K562 (cell line): ENCODE data around the gene CTIF. TPM values are rescaled to one million over a fixed set of nuclear protein-coding genes. Genes with fewer than 3 reads are reported as not detected.

ENCODE experiments used
- ATAC-seq: fragments of 200-7000 bp; cut with Tn5 transposase; 3 replicates; pipeline ENCODE4 v1.9.1; 2020; ENCODE audit warnings: moderate library complexity
- BruUV-seq: library from RNA; stranded (reverse); fragments of 400-500 nt; replicated peaks from 2 replicates; lab custom pipeline; 2021; lab: Mats Ljungman, UMichigan
- CTCF ChIA-PET: fragments of 300-600 bp; formaldehyde crosslinking; extraction: SDS; loops from one replicate; lab custom pipeline; 2021; ENCODE audit warnings: low intra/inter-chr PET ratio; lab: Yijun Ruan, JAX
- POLR2A ChIA-PET: fragments of 300-600, 350-650 bp; sonication (Branson Sonifier 250); formaldehyde crosslinking; extraction: SDS; loops from one replicate; lab custom pipeline; 2021; ENCODE audit warnings: antibody characterized with exemption, inconsistent platforms; lab: Yijun Ruan, JAX
- DNase-seq, 4 experiments: peaks; one replicate each; pipeline versions ENCODE4 v3.0.0 to v3.0.0-alpha.2; 2011 to 2018; ENCODE audit warnings: low spot score in 3 of 4, mixed read lengths in 3 of 4; ENCODE audit errors: extremely low read depth in 1 of 4
- FAIRE-seq: peaks from 2 replicates; lab custom pipeline; 2011; peaks lifted over from hg19 to GRCh38; lab: Jason Lieb, UNC
- H2AFZ ChIP-seq: 2 replicates; pipeline ENCODE4 v1.6.0; 2011; ENCODE audit warnings: low read depth, low read length, control low read depth, inconsistent platforms
- H3K27ac ChIP-seq: fragments of 200-600 bp; 3 replicates; pipeline ENCODE4 v1.8.0; 2011; ENCODE audit warnings: low read depth, mild to moderate bottlenecking, control low read depth, inconsistent platforms, low read length, moderate library complexity, mixed read lengths; ENCODE audit errors: extremely low read depth
- H3K27me3 ChIP-seq, 2 experiments: fragments of 300-600 bp in 1 of 2; 2 replicates in 1 of 2; 3 replicates in 1 of 2; pipeline versions ENCODE4 v1.6.0 to v1.8.0; 2011; ENCODE audit warnings: inconsistent platforms in 2 of 2, low read length in 2 of 2, mild to moderate bottlenecking in 1 of 2, mixed read lengths in 1 of 2, moderate library complexity in 1 of 2; ENCODE audit not compliant: control insufficient read depth in 2 of 2, insufficient read depth in 2 of 2
- H3K36me3 ChIP-seq: fragments of 300-600 bp; 3 replicates; pipeline ENCODE4 v1.8.0; 2011; ENCODE audit warnings: mild to moderate bottlenecking, low read length, inconsistent platforms; ENCODE audit not compliant: control insufficient read depth, insufficient read depth
- H3K4me1 ChIP-seq, 2 experiments: fragments of 200-600 bp in 1 of 2; replicated peaks in 1 of 2; 2 replicates in 1 of 2; 3 replicates in 1 of 2; pipeline versions ENCODE4 v1.5.1 to v1.8.0; 2011; ENCODE audit warnings: inconsistent platforms in 2 of 2, low read length in 2 of 2, mild to moderate bottlenecking in 1 of 2, mixed read lengths in 1 of 2, moderate library complexity in 1 of 2; ENCODE audit not compliant: control insufficient read depth in 2 of 2, insufficient read depth in 2 of 2
- H3K4me2 ChIP-seq: 2 replicates; pipeline ENCODE4 v1.6.1; 2011; ENCODE audit warnings: low read length, control low read depth, inconsistent platforms, mixed read lengths; ENCODE audit not compliant: insufficient read depth
- H3K4me3 ChIP-seq: fragments of 200-600 bp; sonication (generic), shearing (Covaris generic); 2 replicates; pipeline ENCODE4 v1.5.1; 2016; ENCODE audit warnings: control low read depth, inconsistent platforms
- H3K79me2 ChIP-seq: fragments of 200-600 bp; 3 replicates; pipeline ENCODE4 v1.8.0; 2011; ENCODE audit warnings: low read length, inconsistent platforms; ENCODE audit not compliant: control insufficient read depth, insufficient read depth
- H3K9ac ChIP-seq, 2 experiments: 2 replicates each; pipeline versions ENCODE4 v1.6.0 to v1.6.1; 2011; ENCODE audit warnings: low read depth in 2 of 2, low read length in 2 of 2, control low read depth in 1 of 2, inconsistent platforms in 1 of 2, mild to moderate bottlenecking in 1 of 2, mixed read lengths in 1 of 2; ENCODE audit not compliant: insufficient read depth in 1 of 2
- H3K9me1 ChIP-seq: one replicate; pipeline ENCODE4 v1.6.0; 2011; ENCODE audit warnings: inconsistent platforms, mild to moderate bottlenecking, low read length, moderate library complexity; ENCODE audit not compliant: control insufficient read depth, insufficient read depth
- H3K9me3 ChIP-seq: replicated peaks from 2 replicates; pipeline ENCODE4 v1.5.1; 2011; ENCODE audit warnings: low read depth, low read length, inconsistent platforms; ENCODE audit not compliant: control insufficient read depth, insufficient read depth
- H4K20me1 ChIP-seq: replicated peaks from 2 replicates; pipeline ENCODE4 v1.6.1; 2011; ENCODE audit warnings: low read length, inconsistent platforms, mixed read lengths; ENCODE audit not compliant: control insufficient read depth, insufficient read depth
- ZNF197 ChIP-seq: fragments of 200-800 bp; sonication (Bioruptor generic); IDR thresholded peaks from 2 replicates; pipeline ENCODE4 v1.6.1; 2016; ENCODE audit warnings: low read depth, missing genetic modification characterization, missing compliant biosample characterization
- ZNF3 ChIP-seq: fragments of 250-450 bp; sonication (Bioruptor Pico); IDR thresholded peaks from 2 replicates; pipeline ENCODE4 v1.5.0; 2021; ENCODE audit warnings: mild to moderate bottlenecking, moderate library complexity
- WGBS: fragments of 100-300 bp; shearing (Covaris generic); methylation state at CpG from one replicate; pipeline ENCODE4 v1.1.6; 2016; ENCODE audit warnings: low coverage, mixed read lengths; ENCODE audit not compliant: insufficient coverage; ENCODE audit errors: missing lambda C conversion rate; 5-methylcytosine and 5-hydroxymethylcytosine counted together
- in situ Hi-C: fragments of 300-500 bp; cut with MboI; formaldehyde crosslinking; loops from 4 replicates; pipeline ENCODE4 v1.15.0; 2018; ENCODE audit warnings: inconsistent platforms, mixed read lengths
- intact Hi-C: fragments of 100-400 bp; cut with micrococcal nuclease; formaldehyde crosslinking; loops from 2 replicates; pipeline ENCODE4 v1.14.2; 2022
- polyA plus RNA-seq, 8 experiments: library from polyadenylated mRNA; depleted of rRNA in 4 of 8; stranded (reverse) in 5 of 8; unstranded in 3 of 8; fragments of >200 nt; fragmentation: Nextera tagmentation in 2 of 8; fragmentation: Illumina TruSeq in 1 of 8; extraction: Ambion mirVana in 2 of 8; extraction: Trizol in 1 of 8; gene quantifications; 2 replicates each; pipeline versions ENCODE4 v1.2.1 to v1.2.3, GENCODE V29; 2011 to 2014; ENCODE audit warnings: inconsistent platforms in 1 of 8, missing spikeins in 1 of 8
- total RNA-seq, 7 experiments: library from RNA; depleted of rRNA in 6 of 7; stranded (reverse); fragments of >200 nt in 6 of 7; fragmentation: Illumina TruSeq in 2 of 7; extraction: Trizol in 2 of 7; gene quantifications; 2 replicates each; pipeline versions ENCODE4 v1.2.1 to v1.2.3, GENCODE V29; 2011 to 2021; ENCODE audit warnings: low replicate concordance in 1 of 7
- TF ChIP-seq, protein P1 (sequence below): fragments of 450-650 bp; conservative IDR thresholded peaks from 2 replicates; pipeline ENCODE4 v1.6.1; 2016; ENCODE audit warnings: missing genetic modification characterization, low read depth, mild to moderate bottlenecking, control low read depth, missing compliant biosample characterization
- TF ChIP-seq, protein P2 (sequence below): fragments of 450-650 bp; IDR thresholded peaks from 2 replicates; pipeline ENCODE4 v1.6.1; 2016; ENCODE audit warnings: low read depth, mild to moderate bottlenecking, moderate library complexity

Gene CTIF
- total and polyA plus RNA-seq, 9 of the 15 experiments (the other 6 are each of a cell fraction or from before 2014, with no cell fraction given) = 0.17 to 11.5 (median 2.2) TPM

DNA sequence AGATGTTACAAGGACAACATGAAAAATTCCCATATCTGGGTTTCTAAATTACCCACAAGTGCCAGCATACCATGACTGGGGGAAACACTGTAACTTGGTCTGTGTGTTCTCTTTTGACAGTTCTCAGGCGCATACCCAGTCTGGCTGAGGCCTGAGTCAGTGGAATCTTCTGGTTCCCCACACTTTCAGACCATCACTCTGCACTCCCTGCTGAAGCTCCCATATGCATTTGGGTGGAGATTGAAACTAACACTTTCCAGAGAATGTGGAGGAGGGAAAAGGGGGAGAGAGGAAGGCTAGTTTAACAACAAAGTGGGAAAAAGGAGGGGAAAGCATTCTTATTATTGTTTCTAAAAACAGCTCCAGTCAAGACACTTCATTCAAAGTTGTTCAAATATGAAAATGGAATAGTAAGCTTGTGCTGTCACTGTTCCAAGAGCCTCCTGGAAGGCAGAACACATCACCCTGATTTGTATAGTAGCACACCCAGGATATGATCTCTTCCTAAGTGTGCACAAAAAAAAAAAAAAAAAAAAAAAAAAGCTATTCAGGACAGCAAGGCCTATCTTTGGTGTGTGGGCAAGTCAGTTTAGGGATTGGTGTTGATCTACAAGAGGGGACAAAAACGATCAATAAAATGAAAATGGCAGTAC is 48.1 kb upstream of the CTIF start:
- DNase-seq = no peak
- no peak overlapping the region for H3K27ac ChIP-seq
- no peaks in the 10 kb centered on the region for H3K36me3 ChIP-seq
- ChIA-PET POLR2A (no interaction called here), CTCF (no interaction called here)
- H3K27me3 ChIP-seq = no peaks in the 10 kb centered on the region; a peak in 1 of 5 replicates
- no peaks in the 10 kb centered on the region for H3K9me1 ChIP-seq
- no peaks in the 10 kb centered on the region for H4K20me1 ChIP-seq
- intact Hi-C loops (no loop called here), in situ Hi-C loops (no loop called here)
- no peak overlapping the region for H3K9ac ChIP-seq
- H3K79me2 ChIP-seq = no peaks in the 10 kb centered on the region
- no peaks in the 10 kb centered on the region for H3K4me1 ChIP-seq
- WGBS = 0% methylated on average over 2 of the region's 2 CpGs
- H2AFZ ChIP-seq = no peak overlapping the region
- no peak for TF ChIP-seq ZNF197 (CRISPR knock-in tag)
- TF ChIP-seq, protein P1, sequence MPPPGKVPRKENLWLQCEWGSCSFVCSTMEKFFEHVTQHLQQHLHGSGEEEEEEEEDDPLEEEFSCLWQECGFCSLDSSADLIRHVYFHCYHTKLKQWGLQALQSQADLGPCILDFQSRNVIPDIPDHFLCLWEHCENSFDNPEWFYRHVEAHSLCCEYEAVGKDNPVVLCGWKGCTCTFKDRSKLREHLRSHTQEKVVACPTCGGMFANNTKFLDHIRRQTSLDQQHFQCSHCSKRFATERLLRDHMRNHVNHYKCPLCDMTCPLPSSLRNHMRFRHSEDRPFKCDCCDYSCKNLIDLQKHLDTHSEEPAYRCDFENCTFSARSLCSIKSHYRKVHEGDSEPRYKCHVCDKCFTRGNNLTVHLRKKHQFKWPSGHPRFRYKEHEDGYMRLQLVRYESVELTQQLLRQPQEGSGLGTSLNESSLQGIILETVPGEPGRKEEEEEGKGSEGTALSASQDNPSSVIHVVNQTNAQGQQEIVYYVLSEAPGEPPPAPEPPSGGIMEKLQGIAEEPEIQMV (tag) = no peak
- no peak overlapping the region for H3K4me2 ChIP-seq
- FAIRE-seq = no peak
- no peaks in the 10 kb centered on the region for H3K9me3 ChIP-seq
- BruUV-seq = no TSS peak
- H3K4me3 ChIP-seq = no peak overlapping the region
- ATAC-seq = no peak

DNA sequence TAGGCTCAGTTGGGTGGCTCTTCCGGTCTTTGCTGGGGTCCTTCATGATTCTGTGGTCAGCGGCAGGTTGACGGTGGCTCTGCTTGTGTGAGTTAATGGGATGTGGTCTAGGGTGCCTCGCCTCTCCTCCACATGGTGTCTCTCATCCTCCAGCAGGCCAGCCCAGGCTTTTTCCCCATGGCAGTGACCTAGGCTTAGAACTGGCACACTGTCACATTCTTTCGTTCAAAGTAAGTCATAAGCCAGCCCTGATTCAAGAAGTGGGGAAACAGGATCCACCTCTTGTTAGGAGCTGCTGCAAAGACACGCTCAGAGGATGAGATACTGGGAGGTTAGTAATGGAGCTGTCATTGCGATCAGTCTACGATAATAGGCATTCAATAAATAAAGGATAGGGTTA is 46.0 kb upstream of the CTIF start:
- no peaks in the 10 kb centered on the region for H4K20me1 ChIP-seq
- ATAC-seq = no peak
- no peak overlapping the region for H3K4me2 ChIP-seq
- no peak overlapping the region for H3K9ac ChIP-seq
- DNase-seq = no peak
- WGBS = under 1% methylated on average over 8 of the region's 8 CpGs
- H3K4me3 ChIP-seq = no peak overlapping the region
- POLR2A ChIA-PET = no interaction called here
- CTCF ChIA-PET = no interaction called here
- no peaks in the 10 kb centered on the region; a peak in 1 of 5 replicates for H3K27me3 ChIP-seq
- H3K9me1 ChIP-seq = no peaks in the 10 kb centered on the region
- H2AFZ ChIP-seq = no peak overlapping the region
- H3K4me1 ChIP-seq = no peaks in the 10 kb centered on the region
- no peak overlapping the region for H3K27ac ChIP-seq
- H3K79me2 ChIP-seq = no peaks in the 10 kb centered on the region
- in situ Hi-C loops = no loop called here
- no TSS peak for BruUV-seq
- intact Hi-C loops = no loop called here
- no peak for TF ChIP-seq ZNF3 (CRISPR knock-in tag)
- TF ChIP-seq, protein P2, sequence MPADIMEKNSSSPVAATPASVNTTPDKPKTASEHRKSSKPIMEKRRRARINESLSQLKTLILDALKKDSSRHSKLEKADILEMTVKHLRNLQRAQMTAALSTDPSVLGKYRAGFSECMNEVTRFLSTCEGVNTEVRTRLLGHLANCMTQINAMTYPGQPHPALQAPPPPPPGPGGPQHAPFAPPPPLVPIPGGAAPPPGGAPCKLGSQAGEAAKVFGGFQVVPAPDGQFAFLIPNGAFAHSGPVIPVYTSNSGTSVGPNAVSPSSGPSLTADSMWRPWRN = no peak
- FAIRE-seq = no peak
- no peaks in the 10 kb centered on the region for H3K9me3 ChIP-seq
- no peaks in the 10 kb centered on the region for H3K36me3 ChIP-seq
